Karpas-422 (cell line): ENCODE data around the gene ADGRG1. TPM values are rescaled to one million over a fixed set of nuclear protein-coding genes. Genes with fewer than 3 reads are reported as not detected.
"Not testable (repeated sequence)": the region's sequence is repeated elsewhere in the genome, so short reads cannot be mapped to it uniquely, and the experiment has no call there.

ENCODE experiments used
- DNase-seq: peaks from one replicate; pipeline ENCODE4 v3.0.0-alpha.2; 2015
- H2AFZ ChIP-seq: fragments of 200-600 bp; sonication (generic); 2 replicates; pipeline ENCODE4 v1.6.1; 2014; ENCODE audit warnings: antibody characterized with exemption, low read length, mixed read lengths
- H3K27ac ChIP-seq: fragments of 200-600 bp; sonication (generic); 2 replicates; pipeline ENCODE4 v1.5.1; 2014; ENCODE audit warnings: mild to moderate bottlenecking, low read length, moderate library complexity
- H3K27me3 ChIP-seq: fragments of 200-600 bp; sonication (generic); 2 replicates; pipeline ENCODE4 v1.6.1; 2014; ENCODE audit warnings: low read length, mixed read lengths
- H3K36me3 ChIP-seq: fragments of 200-600 bp; sonication (generic); 2 replicates; pipeline ENCODE4 v1.6.1; 2014; ENCODE audit warnings: low read length, mixed read lengths; ENCODE audit not compliant: insufficient read depth
- H3K4me1 ChIP-seq: fragments of 200-600 bp; sonication (generic); 2 replicates; pipeline ENCODE4 v1.6.1; 2014; ENCODE audit warnings: mild to moderate bottlenecking, low read length, mixed read lengths
- H3K4me2 ChIP-seq: fragments of 200-600 bp; sonication (generic); 2 replicates; pipeline ENCODE4 v1.6.1; 2014; ENCODE audit warnings: low read length, low read depth, mild to moderate bottlenecking; ENCODE audit not compliant: poor library complexity, severe bottlenecking
- H3K4me3 ChIP-seq: fragments of 200-600 bp; sonication (generic); 2 replicates; pipeline ENCODE4 v1.5.1; 2014; ENCODE audit warnings: mild to moderate bottlenecking, antibody characterized with exemption, low read length, mixed read lengths
- H3K79me2 ChIP-seq: fragments of 200-600 bp; sonication (generic); 2 replicates; pipeline ENCODE4 v1.6.1; 2014; ENCODE audit warnings: mild to moderate bottlenecking, low read length, mixed read lengths
- H3K9ac ChIP-seq: fragments of 200-600 bp; sonication (generic); 2 replicates; pipeline ENCODE4 v1.6.0; 2014; ENCODE audit warnings: low read length
- H3K9me2 ChIP-seq: fragments of 200-600 bp; sonication (generic), shearing (Covaris generic); replicated peaks from 2 replicates; pipeline ENCODE4 v1.6.0; 2014; ENCODE audit warnings: mild to moderate bottlenecking, low read length, moderate library complexity; ENCODE audit not compliant: insufficient read depth
- H3K9me3 ChIP-seq: fragments of 300-700, 200-600 bp; sonication (generic); 2 replicates; pipeline ENCODE4 v1.6.1; 2014; ENCODE audit warnings: low read length, mixed read lengths
- H4K20me1 ChIP-seq: fragments of 200-600 bp; sonication (generic); 2 replicates; pipeline ENCODE4 v1.6.1; 2014; ENCODE audit warnings: mild to moderate bottlenecking, antibody characterized with exemption, low read length, low read depth; ENCODE audit not compliant: insufficient read depth
- total RNA-seq: library from RNA; depleted of rRNA; stranded (reverse); fragments of >200 nt; shearing (Covaris generic); gene quantifications from 2 replicates; pipeline ENCODE4 v1.2.3, GENCODE V29; 2014; ENCODE audit warnings: low replicate concordance

The ADGRG1 gene
- total RNA-seq, 1 experiment from 2014 or later: not detected

DNA sequence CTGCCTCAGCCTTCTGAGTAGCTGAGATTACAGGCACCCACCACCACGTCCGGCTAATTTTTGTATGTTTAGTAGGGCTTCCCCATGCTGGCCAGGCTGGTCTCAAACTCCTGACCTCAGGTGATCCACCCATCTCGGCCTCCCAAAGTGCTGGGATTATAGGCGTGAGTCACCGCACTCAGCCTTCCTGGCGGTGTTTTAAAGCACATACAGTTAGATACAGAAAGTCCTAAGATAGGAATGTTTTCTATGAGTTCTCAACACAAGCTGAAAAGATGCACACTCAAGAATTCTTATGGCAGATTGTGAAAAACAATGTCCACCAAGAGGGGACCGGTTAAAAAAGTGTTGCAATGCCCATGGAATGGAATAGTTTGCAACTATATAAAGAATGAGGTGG, 43.0 kb downstream of the ADGRG1 start:
- H3K4me2 ChIP-seq, H3K27me3 ChIP-seq, H3K9me3 ChIP-seq, H3K9ac ChIP-seq, DNase-seq, H2AFZ ChIP-seq, H3K4me1 ChIP-seq, H3K27ac ChIP-seq, H3K79me2 ChIP-seq, H3K36me3 ChIP-seq, H3K4me3 ChIP-seq, H4K20me1 ChIP-seq, H3K9me2 ChIP-seq: not testable (repeated sequence)

DNA sequence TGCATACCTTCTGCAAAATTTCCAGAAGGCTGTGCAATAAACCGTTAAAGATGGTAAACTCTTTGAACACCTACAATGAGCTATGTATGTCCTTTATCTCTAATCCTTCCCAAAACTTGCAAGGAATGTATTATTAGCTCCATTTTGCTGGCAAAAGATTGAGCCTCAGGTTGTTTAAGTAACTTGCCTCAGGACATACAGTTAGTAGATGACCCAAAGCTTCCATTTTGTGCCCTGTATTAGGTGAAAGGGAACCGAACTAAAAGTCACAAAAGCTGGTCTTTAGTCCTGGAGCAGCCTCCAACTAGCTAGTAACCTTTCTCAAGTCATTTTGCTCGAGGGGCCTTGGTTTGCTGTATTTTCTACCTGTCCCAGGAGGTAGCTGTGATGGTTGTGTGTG, 44.0 kb downstream of the ADGRG1 start:
- Histone ChIP-seq H3K27ac (no peak overlapping the region), H3K36me3 (no peaks in the 10 kb centered on the region), H3K4me2 (no peak overlapping the region), H3K27me3 (no peaks in the 10 kb centered on the region), H3K9me2 (no peaks in the 10 kb centered on the region), H3K79me2 (no peaks in the 10 kb centered on the region), H3K9ac (no peak overlapping the region), H3K9me3 (no peaks in the 10 kb centered on the region), H4K20me1 (no peaks in the 10 kb centered on the region), H3K4me3 (no peak overlapping the region), H3K4me1 (no peaks in the 10 kb centered on the region), H2AFZ (no peak overlapping the region)
- no peak for DNase-seq

DNA sequence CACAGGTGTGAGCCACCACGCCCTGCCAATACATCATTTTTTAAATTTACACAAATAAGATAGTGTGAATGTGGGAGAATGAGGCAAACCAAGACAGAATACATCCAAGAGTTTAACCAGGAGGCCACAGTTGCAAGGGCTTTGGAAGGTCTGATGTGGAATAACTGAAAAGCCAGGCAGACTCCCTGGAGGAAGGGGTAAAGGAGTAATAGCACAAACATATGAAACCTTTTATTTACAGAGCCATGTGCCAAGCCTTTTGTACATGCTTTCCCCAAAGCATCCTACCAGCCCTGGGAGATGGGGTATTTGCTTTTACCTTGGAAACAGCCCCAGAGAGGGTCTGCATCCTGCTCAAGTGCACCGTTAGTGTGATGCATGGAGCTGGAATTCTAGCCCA, 44.4 kb downstream of the ADGRG1 start:
- DNase-seq: no peak
- Histone ChIP-seq H3K79me2 (no peaks in the 10 kb centered on the region), H3K4me2 (no peak overlapping the region), H2AFZ (no peak overlapping the region), H4K20me1 (no peaks in the 10 kb centered on the region), H3K27ac (no peak overlapping the region), H3K9ac (no peak overlapping the region), H3K9me3 (no peaks in the 10 kb centered on the region), H3K4me3 (no peak overlapping the region), H3K36me3 (no peaks in the 10 kb centered on the region), H3K9me2 (no peaks in the 10 kb centered on the region), H3K4me1 (no peaks in the 10 kb centered on the region), H3K27me3 (no peaks in the 10 kb centered on the region)

DNA sequence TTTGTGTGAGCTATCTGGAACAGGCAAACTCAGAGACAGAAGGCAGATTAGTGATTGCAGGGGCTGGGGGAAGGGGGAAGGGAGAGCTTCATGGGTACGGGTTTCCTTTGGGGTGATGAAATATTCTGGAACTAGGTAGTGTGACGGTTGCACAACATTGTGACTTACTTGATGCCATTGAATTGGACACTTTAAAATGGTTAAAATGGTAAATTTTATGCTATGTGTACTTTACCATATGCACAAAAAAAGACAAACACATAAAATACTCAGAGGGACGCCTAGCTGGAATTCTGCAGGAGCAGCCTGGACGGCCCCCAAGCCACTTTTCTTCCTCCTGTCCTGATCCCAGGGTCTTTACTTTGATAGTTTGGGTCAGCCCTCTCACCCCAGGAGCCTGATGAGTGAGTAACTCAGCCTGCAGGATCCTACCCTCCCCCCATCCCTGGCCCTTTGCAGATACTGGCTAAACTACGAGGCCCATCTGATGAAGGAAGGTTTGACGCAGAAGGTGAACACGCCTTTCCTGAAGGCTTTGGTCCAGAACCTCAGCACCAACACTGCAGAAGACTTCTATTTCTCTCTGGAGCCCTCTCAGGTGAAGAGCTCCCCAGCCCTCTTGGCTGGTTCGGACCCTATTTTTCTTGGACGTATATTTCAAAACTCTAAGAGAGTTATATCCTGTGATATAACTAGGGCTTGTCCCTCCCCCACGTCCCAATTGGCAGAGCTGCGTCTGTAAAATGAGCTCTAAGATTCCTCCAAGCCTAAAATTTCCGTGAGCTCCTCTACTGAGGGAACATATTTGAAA, 47.5 kb downstream of the ADGRG1 start:
- no peaks in the 10 kb centered on the region for H4K20me1 ChIP-seq
- no peaks in the 10 kb centered on the region for H3K79me2 ChIP-seq
- no peak overlapping the region for H3K9ac ChIP-seq
- H3K36me3 ChIP-seq: no peaks in the 10 kb centered on the region
- no peaks in the 10 kb centered on the region for H3K27me3 ChIP-seq
- no peak overlapping the region for H3K4me3 ChIP-seq
- H3K27ac ChIP-seq: no peak overlapping the region
- no peak overlapping the region for H2AFZ ChIP-seq
- H3K4me1 ChIP-seq: no peaks in the 10 kb centered on the region
- no peaks in the 10 kb centered on the region for H3K9me3 ChIP-seq
- H3K4me2 ChIP-seq: no peak overlapping the region
- DNase-seq: no peak
- H3K9me2 ChIP-seq: no peaks in the 10 kb centered on the region

DNA sequence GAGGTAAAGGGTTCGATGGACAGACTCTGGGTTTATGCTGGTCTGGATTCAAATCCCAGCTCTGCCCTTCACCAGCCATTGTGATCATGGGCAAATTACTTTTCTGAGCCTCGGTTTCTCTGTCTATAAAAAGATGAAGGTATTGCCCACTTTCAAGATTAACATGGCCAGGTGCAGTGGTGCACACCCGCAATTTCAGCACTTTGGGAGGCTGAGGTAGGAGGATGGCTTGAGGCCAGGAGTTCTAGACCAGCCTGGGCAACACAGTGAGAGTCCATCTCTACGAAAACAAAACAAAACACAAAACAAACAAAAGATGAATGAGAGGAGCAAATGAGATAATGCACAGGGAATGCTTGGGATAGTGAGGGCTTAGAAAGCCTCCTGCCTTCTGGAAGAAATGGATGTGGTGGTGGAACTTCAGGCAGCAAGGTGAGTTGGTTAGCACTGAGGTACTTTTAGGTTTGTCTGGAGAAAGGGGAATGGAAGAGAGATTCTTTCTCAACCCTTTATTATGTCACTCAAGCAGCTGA, 48.2 kb downstream of the ADGRG1 start:
- Histone ChIP-seq H3K36me3 (no peaks in the 10 kb centered on the region), H3K4me3 (no peak overlapping the region), H3K4me1 (no peaks in the 10 kb centered on the region), H3K27me3 (no peaks in the 10 kb centered on the region), H4K20me1 (no peaks in the 10 kb centered on the region), H3K79me2 (no peaks in the 10 kb centered on the region), H3K27ac (no peak overlapping the region), H3K9me3 (no peaks in the 10 kb centered on the region), H3K9me2 (no peaks in the 10 kb centered on the region), H3K4me2 (no peak overlapping the region), H3K9ac (no peak overlapping the region), H2AFZ (no peak overlapping the region)
- no peak for DNase-seq

DNA sequence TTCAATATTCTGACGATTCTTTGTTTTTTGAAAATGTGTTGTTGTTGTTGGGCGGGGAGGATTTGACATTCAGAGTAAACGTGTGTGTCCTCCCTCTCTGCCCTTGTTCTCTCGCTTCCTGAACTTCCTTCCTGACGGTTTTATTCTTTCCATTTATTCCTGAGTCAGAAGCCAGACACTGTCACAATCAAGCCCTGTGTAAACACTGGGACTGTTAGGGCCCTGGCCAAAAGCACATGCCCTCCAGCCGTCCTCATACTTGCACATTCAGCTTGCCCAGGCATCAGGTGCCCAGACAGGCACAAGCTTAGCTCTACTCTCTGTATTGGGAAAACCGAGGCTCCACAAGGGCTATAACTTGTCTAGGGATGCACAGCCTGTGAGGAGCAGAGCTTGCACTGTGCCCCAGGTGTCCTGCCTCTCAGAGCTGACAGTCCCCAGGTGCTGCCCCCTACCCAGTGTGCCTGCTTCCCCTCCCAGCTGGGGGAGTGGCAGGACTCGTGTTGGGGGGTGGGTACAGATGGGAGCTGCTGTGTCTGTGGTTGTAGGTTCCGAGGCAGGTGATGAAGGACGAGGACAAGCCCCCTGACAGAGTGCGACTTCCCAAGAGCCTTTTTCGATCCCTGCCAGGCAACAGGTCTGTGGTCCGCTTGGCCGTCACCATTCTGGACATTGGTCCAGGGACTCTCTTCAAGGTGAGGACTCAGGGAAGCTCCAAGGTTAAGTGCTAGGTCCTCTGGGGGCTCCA, 49.4 kb downstream of the ADGRG1 start:
- H3K9ac ChIP-seq: no peak overlapping the region
- no peaks in the 10 kb centered on the region for H3K27me3 ChIP-seq
- no peak for DNase-seq
- no peaks in the 10 kb centered on the region for H3K9me2 ChIP-seq
- no peak overlapping the region for H3K4me2 ChIP-seq
- no peaks in the 10 kb centered on the region for H3K79me2 ChIP-seq
- H3K4me3 ChIP-seq: no peak overlapping the region
- no peaks in the 10 kb centered on the region for H3K9me3 ChIP-seq
- H3K4me1 ChIP-seq: no peaks in the 10 kb centered on the region
- no peak overlapping the region for H2AFZ ChIP-seq
- H3K27ac ChIP-seq: no peak overlapping the region
- no peaks in the 10 kb centered on the region for H3K36me3 ChIP-seq
- H4K20me1 ChIP-seq: no peaks in the 10 kb centered on the region

DNA sequence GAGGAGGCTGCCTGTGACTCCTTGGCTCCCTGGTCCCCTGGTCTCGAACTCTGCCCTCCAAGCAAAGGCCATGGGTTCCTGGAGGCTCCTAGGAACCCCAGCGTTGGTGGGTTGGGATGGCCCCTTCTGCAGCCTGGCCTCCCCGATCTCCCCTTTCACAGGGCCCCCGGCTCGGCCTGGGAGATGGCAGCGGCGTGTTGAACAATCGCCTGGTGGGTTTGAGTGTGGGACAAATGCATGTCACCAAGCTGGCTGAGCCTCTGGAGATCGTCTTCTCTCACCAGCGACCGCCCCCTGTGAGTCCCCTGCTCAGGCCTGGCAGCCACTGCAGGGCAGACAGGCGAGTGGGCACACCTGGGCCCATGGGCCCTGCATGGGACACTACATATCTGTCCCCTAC, 50.6 kb downstream of the ADGRG1 start:
- Histone ChIP-seq H3K79me2 (no peaks in the 10 kb centered on the region), H3K9ac (no peak overlapping the region), H3K27me3 (no peaks in the 10 kb centered on the region)

DNA sequence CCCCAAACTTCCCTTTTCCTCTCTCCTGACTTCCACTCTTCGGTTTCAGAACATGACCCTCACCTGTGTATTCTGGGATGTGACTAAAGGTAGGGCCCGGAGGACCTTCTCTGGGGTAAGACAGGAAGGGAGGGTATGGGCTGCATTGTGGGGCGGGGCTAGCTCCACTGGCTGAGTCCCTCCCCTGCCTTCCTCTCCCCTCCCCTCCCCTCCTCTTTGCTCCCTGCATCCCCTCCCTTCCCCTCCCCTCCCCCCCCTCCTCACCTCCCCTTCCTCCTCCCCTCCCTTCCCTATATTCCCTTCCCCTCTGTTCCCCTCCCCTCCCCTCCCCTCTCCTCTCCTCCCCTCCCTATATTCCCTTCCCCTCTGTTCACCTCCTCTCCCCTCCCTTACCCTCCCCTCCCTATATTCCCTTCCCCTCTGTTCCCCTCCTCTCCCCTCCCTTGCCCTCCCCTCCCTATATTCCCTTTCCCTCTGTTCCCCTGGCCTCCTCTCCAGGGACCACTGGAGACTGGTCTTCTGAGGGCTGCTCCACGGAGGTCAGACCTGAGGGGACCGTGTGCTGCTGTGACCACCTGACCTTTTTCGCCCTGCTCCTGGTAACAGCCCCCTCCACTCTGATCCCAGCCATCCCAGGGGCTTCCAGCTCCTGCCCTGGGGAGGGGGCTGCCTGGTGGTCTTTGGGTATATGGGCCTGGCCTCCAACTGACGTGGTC, 51.5 kb downstream of the ADGRG1 start:
- H3K27ac ChIP-seq: no peak overlapping the region
- H4K20me1 ChIP-seq: no peaks in the 10 kb centered on the region
- no peaks in the 10 kb centered on the region for H3K27me3 ChIP-seq
- H3K9me3 ChIP-seq: no peaks in the 10 kb centered on the region
- H3K4me2 ChIP-seq: no peak overlapping the region
- no peak overlapping the region for H3K4me3 ChIP-seq
- no peak for DNase-seq
- no peaks in the 10 kb centered on the region for H3K79me2 ChIP-seq
- H3K4me1 ChIP-seq: no peaks in the 10 kb centered on the region
- no peaks in the 10 kb centered on the region for H3K36me3 ChIP-seq
- H2AFZ ChIP-seq: no peak overlapping the region
- no peak overlapping the region for H3K9ac ChIP-seq
- H3K9me2 ChIP-seq: no peaks in the 10 kb centered on the region

More for the DNA sequence above, 50.6 kb downstream of the ADGRG1 start:
- no peak overlapping the region for H3K27ac ChIP-seq
- H2AFZ ChIP-seq: no peak overlapping the region
- H3K4me2 ChIP-seq: no peak overlapping the region
- no peaks in the 10 kb centered on the region for H3K9me2 ChIP-seq
- no peak overlapping the region for H3K4me3 ChIP-seq
- H3K36me3 ChIP-seq: no peaks in the 10 kb centered on the region
- no peak for DNase-seq
- no peaks in the 10 kb centered on the region for H4K20me1 ChIP-seq
- H3K9me3 ChIP-seq: no peaks in the 10 kb centered on the region
- H3K4me1 ChIP-seq: no peaks in the 10 kb centered on the region
